Cardiac muscle cell (in vitro differentiated cells and primary cell): ENCODE measurements around the gene CRADD. TPM values are rescaled to one million over a fixed set of nuclear protein-coding genes. Genes with fewer than 3 reads are reported as not detected.

ENCODE experiments used
- DNase-seq, 2 donors: peaks; one replicate each; pipeline versions ENCODE4 v3.0.0 to v3.0.0-alpha.2; 2010 to 2017; ENCODE audit warnings: low read depth in 1 of 2, low spot score in 1 of 2
- H3K27ac ChIP-seq: fragments of 200-600 bp; sonication (generic); 2 replicates; pipeline ENCODE4 v1.5.1; 2016
- H3K27me3 ChIP-seq: fragments of 200-600 bp; sonication (generic); 2 replicates; pipeline ENCODE4 v1.6.0; 2016; ENCODE audit warnings: control low read depth
- H3K36me3 ChIP-seq: fragments of 200-600 bp; sonication (generic); 2 replicates; pipeline ENCODE4 v1.5.1; 2016; ENCODE audit warnings: control low read depth
- H3K4me1 ChIP-seq: fragments of 200-600 bp; sonication (generic); 2 replicates; pipeline ENCODE4 v1.8.1; 2017; ENCODE audit warnings: low read depth, mild to moderate bottlenecking, mixed run types
- H3K4me3 ChIP-seq: fragments of 200-600 bp; sonication (generic); 2 replicates; pipeline ENCODE4 v1.5.1; 2016; ENCODE audit warnings: mild to moderate bottlenecking
- H3K9me3 ChIP-seq: fragments of 200-600 bp; sonication (generic); 2 replicates; pipeline ENCODE4 v1.5.1; 2017; ENCODE audit warnings: low read depth, mild to moderate bottlenecking, control low read depth
- CTCF ChIP-seq: IDR thresholded peaks from 2 replicates; pipeline ENCODE4 v1.5.1; 2012; ENCODE audit warnings: low read depth, mild to moderate bottlenecking, low read length
- polyA plus RNA-seq: library from polyadenylated mRNA; unstranded; fragments of >200 nt; fragmentation: Nextera tagmentation; extraction: Ambion mirVana; gene quantifications from 2 replicates; pipeline ENCODE4 v1.2.1, GENCODE V29; 2016
- total RNA-seq: library from RNA; depleted of rRNA; stranded (reverse); fragments of >200 nt; gene quantifications from 2 replicates; pipeline ENCODE4 v1.2.3, GENCODE V29; 2016

The CRADD gene
- total and polyA plus RNA-seq, 2 experiments from 2014 or later, result 13.8 to 37.9 TPM

- no peak overlapping the region for H3K4me3 ChIP-seq
- H3K4me1 ChIP-seq, result peaks cover 13% of the 10 kb centered on the region
These were observed 200.3 kb downstream of the CRADD start for GRCh38 chr12:93877446-93877845.

GRCh38 chr12:93879476-93880421 lies 202.6 kb downstream of the CRADD start:
- H3K4me1 ChIP-seq, result peaks cover 17% of the 10 kb centered on the region
- peak overlapping the region; percentile 34 for H3K27ac ChIP-seq

More at GRCh38 chr12:93877446-93877845, 200.3 kb downstream of the CRADD start:
- H3K27me3 ChIP-seq, result no peaks in the 10 kb centered on the region
- no peaks in the 10 kb centered on the region for H3K9me3 ChIP-seq
- H3K36me3 ChIP-seq, result no peaks in the 10 kb centered on the region
- no peak for TF ChIP-seq CTCF
- no peak overlapping the region for H3K27ac ChIP-seq
- DNase-seq, result no peak

GRCh38 chr12:93880853-93881522 lies 203.8 kb downstream of the CRADD start:
- H3K4me1 ChIP-seq, result peaks cover 27% of the 10 kb centered on the region
- no peak overlapping the region for H3K27ac ChIP-seq
- no peaks in the 10 kb centered on the region for H3K27me3 ChIP-seq
- TF ChIP-seq CTCF, result no peak
- H3K4me3 ChIP-seq, result no peak overlapping the region
- H3K9me3 ChIP-seq, result no peaks in the 10 kb centered on the region
- no peaks in the 10 kb centered on the region for H3K36me3 ChIP-seq
- no peak for DNase-seq

More at GRCh38 chr12:93879476-93880421, 202.6 kb downstream of the CRADD start:
- Histone ChIP-seq H3K27me3 (no peaks in the 10 kb centered on the region), H3K9me3 (no peaks in the 10 kb centered on the region), H3K4me3 (no peak overlapping the region), H3K36me3 (no peaks in the 10 kb centered on the region)
- TF ChIP-seq CTCF, result no peak
- no peak for DNase-seq

GRCh38 chr12:93882763-93883162 lies 205.6 kb downstream of the CRADD start:
- no peak overlapping the region for H3K4me3 ChIP-seq
- DNase-seq, result no peak
- H3K27me3 ChIP-seq, result no peaks in the 10 kb centered on the region
- no peaks in the 10 kb centered on the region for H3K9me3 ChIP-seq
- no peak for TF ChIP-seq CTCF
- no peak overlapping the region for H3K27ac ChIP-seq
- no peaks in the 10 kb centered on the region for H3K36me3 ChIP-seq
- peaks cover 27% of the 10 kb centered on the region for H3K4me1 ChIP-seq

- peaks cover 27% of the 10 kb centered on the region for H3K4me1 ChIP-seq
- no peak overlapping the region for H3K4me3 ChIP-seq
- no peak overlapping the region for H3K27ac ChIP-seq
- H3K9me3 ChIP-seq, result no peaks in the 10 kb centered on the region
- DNase-seq, result peak in 1 of 2 donors; percentile 73
- H3K27me3 ChIP-seq, result no peaks in the 10 kb centered on the region
- H3K36me3 ChIP-seq, result no peaks in the 10 kb centered on the region
- TF ChIP-seq CTCF, result no peak
These were observed 206.4 kb downstream of the CRADD start for GRCh38 chr12:93883436-93884154.
